K562 (cell line): ENCODE results near the gene ZNF831. TPM values are rescaled to one million over a fixed set of nuclear protein-coding genes. Genes with fewer than 3 reads are reported as not detected.

Experiments used
- ARID3B ChIP-seq: fragments of 250-450 bp; sonication (Bioruptor Pico); IDR thresholded peaks from 2 replicates; pipeline ENCODE4 v1.4.0; 2020; ENCODE audit warnings: borderline replicate concordance
- CBX5 ChIP-seq: IDR thresholded peaks from 2 replicates; pipeline ENCODE4 v1.6.1; 2014; ENCODE audit warnings: low read depth, borderline replicate concordance
- HMGN3 ChIP-seq: IDR thresholded peaks from 2 replicates; pipeline ENCODE4 v1.6.1; 2011; ENCODE audit warnings: borderline replicate concordance, low read depth, mild to moderate bottlenecking, mixed read lengths, low read length; ENCODE audit not compliant: insufficient read length; ENCODE audit errors: extremely low read depth
- ID3 ChIP-seq, 2 experiments: fragments of 250-450 bp in 1 of 2; fragments of 450-650 bp in 1 of 2; sonication (Bioruptor Pico) in 1 of 2; IDR thresholded peaks; 2 replicates each; pipeline versions ENCODE4 v1.6.1 to v1.8.0; 2016 to 2021; ENCODE audit warnings: mild to moderate bottlenecking in 2 of 2, moderate library complexity in 2 of 2, missing compliant biosample characterization in 1 of 2, missing genetic modification characterization in 1 of 2
- ZNF586 ChIP-seq: fragments of 450-650 bp; formaldehyde crosslinking; conservative IDR thresholded peaks from 2 replicates; pipeline ENCODE4 v1.4.0; 2020; ENCODE audit warnings: mild to moderate bottlenecking, moderate library complexity
- polyA plus RNA-seq, 8 experiments: library from polyadenylated mRNA; depleted of rRNA in 4 of 8; stranded (reverse) in 5 of 8; unstranded in 3 of 8; fragments of >200 nt; fragmentation: Nextera tagmentation in 2 of 8; fragmentation: Illumina TruSeq in 1 of 8; extraction: Ambion mirVana in 2 of 8; extraction: Trizol in 1 of 8; gene quantifications; 2 replicates each; pipeline versions ENCODE4 v1.2.1 to v1.2.3, GENCODE V29; 2011 to 2014; ENCODE audit warnings: inconsistent platforms in 1 of 8, missing spikeins in 1 of 8
- total RNA-seq, 7 experiments: library from RNA; depleted of rRNA in 6 of 7; stranded (reverse); fragments of >200 nt in 6 of 7; fragmentation: Illumina TruSeq in 2 of 7; extraction: Trizol in 2 of 7; gene quantifications; 2 replicates each; pipeline versions ENCODE4 v1.2.1 to v1.2.3, GENCODE V29; 2011 to 2021; ENCODE audit warnings: low replicate concordance in 1 of 7
- TF ChIP-seq, protein P1 (sequence below), 2 experiments: IDR thresholded peaks; 2 replicates each; pipeline ENCODE4 v1.6.1; 2011; ENCODE audit warnings: borderline replicate concordance in 1 of 2, control low read depth in 1 of 2, low read depth in 1 of 2, low read length in 1 of 2, mild to moderate bottlenecking in 1 of 2, mixed read lengths in 1 of 2, moderate library complexity in 1 of 2; ENCODE audit not compliant: insufficient read depth in 1 of 2, insufficient read length in 1 of 2, poor library complexity in 1 of 2, severe bottlenecking in 1 of 2; ENCODE audit errors: extremely low read depth in 1 of 2

ZNF831 gene
- total and polyA plus RNA-seq, 9 of the 15 experiments (the other 6 are each of a cell fraction or from before 2014, with no cell fraction given): not detected

DNA sequence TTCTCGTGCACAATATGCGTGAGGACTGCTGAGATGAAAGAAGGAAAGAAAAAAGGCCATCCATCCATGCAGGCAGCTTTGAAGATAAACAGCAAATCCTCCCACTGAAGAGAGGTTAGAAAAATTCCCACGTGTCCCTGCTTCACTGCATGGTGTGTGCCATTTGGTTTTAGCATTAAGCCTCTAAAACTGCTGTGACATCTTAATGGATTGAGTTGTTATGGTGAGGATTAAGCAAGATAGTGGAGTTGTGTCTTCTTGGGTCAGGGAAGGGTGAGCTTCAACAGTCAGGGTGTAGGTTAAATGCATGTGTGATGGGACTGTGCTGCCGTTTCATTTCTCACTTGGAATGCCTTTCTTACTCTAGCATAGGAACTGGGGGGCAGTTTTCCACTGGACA lies 50.5 kb downstream of the ZNF831 start (continued):
- TF ChIP-seq HMGN3 (no peak), ZNF586 (CRISPR knock-in tag) (no peak), ID3 (CRISPR knock-in tag; IDR thresholded peaks at IDR 0.05) (no peak), ID3 (tag; IDR thresholded peaks at IDR 0.05) (no peak), CBX5 (no peak), ARID3B (no peak)
- TF ChIP-seq, protein P1, sequence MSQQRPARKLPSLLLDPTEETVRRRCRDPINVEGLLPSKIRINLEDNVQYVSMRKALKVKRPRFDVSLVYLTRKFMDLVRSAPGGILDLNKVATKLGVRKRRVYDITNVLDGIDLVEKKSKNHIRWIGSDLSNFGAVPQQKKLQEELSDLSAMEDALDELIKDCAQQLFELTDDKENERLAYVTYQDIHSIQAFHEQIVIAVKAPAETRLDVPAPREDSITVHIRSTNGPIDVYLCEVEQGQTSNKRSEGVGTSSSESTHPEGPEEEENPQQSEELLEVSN (IDR thresholded peaks at IDR 0.05; ENCODE audit: borderline replicate concordance in 1 of 2, extremely low read depth in 1 of 2, insufficient read depth in 1 of 2, insufficient read length in 1 of 2, low read depth in 1 of 2, low read length in 1 of 2, poor library complexity in 1 of 2, severe bottlenecking in 1 of 2): no peak
- TF ChIP-seq, all 486 proteins: peak for 0
